T47D (cell line): Measurements from ENCODE around the gene RALGAPA2.

ENCODE experiments used
- DNase-seq, 2 experiments: peaks; one replicate each; pipeline versions ENCODE4 v3.0.0 to v3.0.0-alpha.2; 2011 to 2012; ENCODE audit warnings: low read depth in 1 of 2, low spot score in 1 of 2
- JUND ChIP-seq: IDR thresholded peaks from 2 replicates; pipeline ENCODE4 v1.6.1; 2012; ENCODE audit warnings: low read depth
- in situ Hi-C: cut with HindIII; loops from 2 replicates; pipeline ENCODE4 v1.10.0; 2016; ENCODE audit warnings: low sequenced_read_pairs, low pct_unique_long_range_greater_than_20kb

Gene RALGAPA2

DNA sequence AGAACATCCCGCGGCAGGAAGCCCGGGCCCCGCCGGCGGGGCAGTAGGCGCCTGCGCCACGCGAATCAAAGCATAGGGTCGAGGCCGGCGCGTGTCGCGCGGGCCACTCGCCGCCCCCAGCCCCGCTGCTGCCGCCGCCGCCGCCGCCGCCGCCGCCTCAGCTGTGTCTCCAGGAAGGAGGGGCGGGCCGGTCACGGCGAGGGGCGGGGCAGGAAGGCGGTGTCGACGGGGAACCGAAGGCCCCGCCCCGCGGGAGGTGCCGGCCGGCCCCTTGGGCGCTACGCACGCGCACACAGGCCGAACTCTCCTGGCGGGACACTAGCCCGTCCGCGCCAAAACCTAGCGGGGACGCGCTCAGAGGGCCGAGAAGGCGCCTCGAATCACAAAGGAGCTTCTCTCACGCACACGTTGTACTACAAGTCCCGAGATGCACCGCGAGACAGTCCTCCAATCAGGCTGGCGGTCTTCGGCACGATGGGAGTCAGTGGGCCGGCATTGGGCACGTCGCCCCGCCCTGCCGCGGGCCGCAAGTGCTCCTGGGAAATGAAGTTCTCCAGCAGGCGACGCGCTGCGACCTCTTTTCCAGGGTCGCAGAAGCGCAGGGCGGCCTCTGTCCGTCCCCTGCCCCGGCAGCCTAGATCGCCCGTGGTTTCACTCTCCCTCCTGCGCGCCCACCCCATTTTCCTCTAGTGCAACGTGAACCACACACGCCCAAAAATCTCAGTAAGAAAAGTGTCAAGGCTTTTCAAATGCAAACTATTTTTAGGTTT is at the start of gene RALGAPA2:
TSS of gene RALGAPA2 (minus strand) at position 171 of the 770 bp plus-strand sequence. CDS start at position 7, 164 bp downstream.
- in situ Hi-C loops, result no loop called here
- peak; percentile 94 to 99 for DNase-seq
- no peak for TF ChIP-seq JUND

DNA sequence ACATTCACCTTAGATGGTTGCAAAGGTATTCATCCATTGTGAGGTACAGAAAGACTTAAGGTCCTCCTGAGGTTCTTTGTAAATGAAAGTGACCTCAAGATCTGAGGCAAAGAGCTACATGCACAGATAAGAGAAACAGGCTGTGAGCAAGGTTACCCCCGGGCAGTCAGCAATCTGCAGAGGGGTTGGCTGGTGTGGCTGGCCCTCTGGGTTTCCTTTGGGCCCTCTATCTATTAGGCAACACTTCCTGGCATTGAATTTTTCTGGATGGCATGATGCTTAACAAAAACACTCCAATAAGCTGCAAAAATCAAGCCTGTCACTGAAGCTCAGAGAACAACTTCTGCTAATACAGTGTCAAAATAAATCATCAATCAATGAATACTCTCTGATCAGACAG is 48.9 kb upstream of the RALGAPA2 start:
- in situ Hi-C loops, result no loop called here
- DNase-seq, result no peak
- no peak for TF ChIP-seq JUND

DNA sequence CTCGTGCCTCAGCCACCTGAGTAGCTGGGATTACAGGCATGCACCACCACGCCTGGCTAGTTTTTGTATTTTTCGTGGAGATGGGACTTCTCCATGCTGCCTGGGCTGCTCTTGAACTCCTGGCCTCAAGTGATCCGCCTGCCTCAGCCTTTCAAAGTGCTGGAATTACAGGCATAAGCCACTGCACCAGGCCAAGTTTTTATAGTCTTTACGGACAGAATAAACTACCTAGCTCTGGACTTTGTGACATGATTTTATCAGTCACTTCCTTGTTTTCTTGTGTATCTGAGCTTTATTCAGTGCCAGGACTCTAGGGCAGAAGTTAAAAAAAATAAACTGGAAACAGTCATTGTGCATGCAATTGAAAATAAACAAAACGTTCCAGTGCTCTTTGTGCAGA is 46.7 kb upstream of the RALGAPA2 start:
- DNase-seq, result peak; percentile 42 to 87
- in situ Hi-C loops, result no loop called here
- TF ChIP-seq JUND, result peak; percentile 68

DNA sequence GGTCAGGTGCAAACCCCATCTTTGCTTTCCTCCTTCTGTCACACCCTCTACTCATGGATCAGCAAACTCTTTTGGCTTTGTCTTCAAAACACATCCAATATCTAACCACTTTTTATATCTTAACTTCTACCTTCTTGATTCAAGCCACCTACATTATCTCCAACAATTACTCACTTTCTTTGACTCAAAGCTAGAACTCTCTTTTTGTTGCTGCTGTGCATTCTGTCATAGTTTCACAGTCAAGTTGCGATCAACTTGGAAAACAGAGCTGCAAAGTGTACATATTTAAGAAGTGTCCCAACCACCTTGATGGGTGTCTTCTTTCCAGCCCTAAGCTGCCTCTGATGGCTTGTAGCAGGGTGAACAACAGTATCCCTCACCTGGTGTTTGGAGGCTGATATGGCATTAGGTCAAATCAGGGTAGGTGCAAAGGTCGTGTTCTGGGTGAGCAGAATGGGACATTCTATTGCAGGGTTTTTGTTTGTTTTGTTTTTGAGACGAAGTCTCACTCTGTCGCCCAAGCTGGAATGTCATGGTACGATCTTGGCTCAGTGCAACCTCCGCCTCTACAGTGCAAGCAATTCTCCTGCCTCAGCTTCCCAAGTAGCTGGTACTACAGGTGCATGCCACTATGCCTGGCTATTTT is 43.4 kb upstream of the RALGAPA2 start:
- no peak for TF ChIP-seq JUND
- in situ Hi-C loops, result no loop called here
- DNase-seq, result no peak

DNA sequence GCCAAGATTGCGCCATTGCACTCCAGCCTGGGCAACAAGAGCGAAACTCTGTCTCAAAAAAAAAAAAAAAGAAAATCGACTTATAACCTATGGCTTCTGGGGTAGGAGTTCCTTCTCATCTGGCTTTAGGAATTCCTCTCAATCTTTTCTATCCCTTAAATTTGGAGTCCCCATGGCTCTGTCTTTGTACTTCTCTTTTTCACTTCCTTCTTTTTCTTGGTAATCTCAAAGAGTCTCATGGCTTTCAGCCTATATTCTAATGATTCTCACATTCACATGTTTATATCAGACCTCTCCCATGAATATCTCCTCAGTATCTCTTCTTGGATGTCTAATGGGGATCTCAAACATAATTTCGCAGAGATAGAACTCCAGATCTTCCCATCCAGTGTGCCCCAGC is 42.8 kb upstream of the RALGAPA2 start:
- TF ChIP-seq JUND, result no peak
- in situ Hi-C loops, result no loop called here
- DNase-seq, result no peak

DNA sequence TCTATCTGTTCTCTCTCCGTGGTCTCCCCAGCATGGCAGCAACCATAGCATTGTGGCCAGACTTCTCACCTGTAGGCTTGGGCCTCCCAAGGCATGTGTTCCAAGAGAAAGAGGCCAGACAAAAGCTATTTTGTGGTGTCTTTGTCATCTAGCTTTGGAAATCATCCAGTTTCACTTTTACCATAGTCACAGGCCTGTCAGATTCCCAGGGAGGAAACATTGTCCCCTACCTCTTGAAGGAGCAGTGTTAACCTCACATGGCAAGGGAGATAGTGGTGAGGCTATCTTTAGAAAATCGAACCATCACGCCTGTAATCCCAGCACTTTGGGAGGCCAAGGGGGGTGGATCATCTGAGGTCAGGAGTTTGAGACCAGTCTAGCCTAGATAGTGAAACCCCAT is 42.3 kb upstream of the RALGAPA2 start:
- no peak for DNase-seq
- in situ Hi-C loops, result no loop called here
- TF ChIP-seq JUND, result no peak

DNA sequence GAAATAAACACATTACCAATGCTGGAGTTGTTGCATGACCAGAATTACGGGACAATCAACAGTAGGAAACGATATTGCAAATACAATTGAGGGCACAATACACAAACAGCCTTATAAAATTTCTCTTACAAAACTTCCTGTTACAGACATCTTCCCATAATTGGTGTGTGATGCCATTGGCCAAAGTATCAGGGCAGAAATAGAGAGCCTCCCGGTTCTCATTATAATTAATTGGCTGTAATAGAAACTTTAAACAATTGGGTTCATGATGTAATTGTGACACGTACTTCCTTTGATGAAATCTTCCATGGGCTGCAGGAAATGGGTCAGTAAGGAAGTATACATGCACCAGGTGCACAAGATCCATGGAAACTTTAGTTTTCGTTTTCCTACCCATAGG is 40.3 kb upstream of the RALGAPA2 start:
- in situ Hi-C loops, result no loop called here
- TF ChIP-seq JUND, result no peak
- DNase-seq, result peak in 1 of 2 experiments; percentile 33

DNA sequence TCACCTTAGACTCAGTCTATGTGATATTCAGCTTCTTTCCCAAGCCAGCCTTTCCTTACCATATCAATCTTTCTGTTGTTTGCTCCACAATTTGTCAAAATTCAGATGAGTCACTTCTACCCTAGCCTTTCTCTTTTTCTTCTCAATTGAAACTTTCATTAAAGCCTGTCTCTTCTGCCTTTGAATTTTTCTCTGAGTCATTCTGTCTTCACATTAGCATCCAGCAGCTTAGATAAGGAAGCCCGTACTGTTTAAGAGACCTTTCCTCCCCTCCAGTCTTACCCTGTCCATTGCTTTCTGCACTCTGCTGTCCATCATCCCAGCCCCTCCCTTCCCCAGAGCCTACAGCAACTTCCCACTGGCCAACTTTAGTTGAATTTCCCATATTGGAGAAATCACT is 34.9 kb upstream of the RALGAPA2 start:
- in situ Hi-C loops, result no loop called here
- no peak for DNase-seq
- TF ChIP-seq JUND, result no peak

DNA sequence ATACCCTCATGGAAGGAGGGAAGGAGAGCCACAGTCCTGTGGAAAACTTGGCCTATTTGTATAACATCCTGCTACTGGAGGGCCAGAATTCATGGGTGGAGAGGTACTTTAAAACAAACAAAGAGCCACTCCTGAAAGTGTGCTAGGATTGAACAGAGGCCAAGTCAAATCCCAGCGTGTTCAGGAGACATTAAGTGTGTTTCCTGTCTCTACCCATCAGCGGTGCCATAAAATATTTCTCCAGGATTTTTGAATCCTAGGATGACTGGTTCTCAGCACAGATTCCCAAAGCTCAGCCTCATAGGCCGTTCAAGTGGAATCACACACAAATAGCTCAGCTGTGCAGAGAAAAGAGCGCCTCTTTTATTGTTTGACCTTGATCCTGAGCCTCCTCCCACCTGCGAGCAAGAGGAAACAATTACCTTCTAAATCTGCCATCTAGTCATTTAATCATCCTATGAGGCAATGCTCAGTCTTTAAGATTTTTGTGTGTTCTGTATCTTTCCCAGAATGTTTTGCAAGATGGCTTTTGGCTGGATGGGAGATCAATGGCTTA is 31.8 kb upstream of the RALGAPA2 start:
- DNase-seq, result no peak
- in situ Hi-C loops, result no loop called here
- no peak for TF ChIP-seq JUND

DNA sequence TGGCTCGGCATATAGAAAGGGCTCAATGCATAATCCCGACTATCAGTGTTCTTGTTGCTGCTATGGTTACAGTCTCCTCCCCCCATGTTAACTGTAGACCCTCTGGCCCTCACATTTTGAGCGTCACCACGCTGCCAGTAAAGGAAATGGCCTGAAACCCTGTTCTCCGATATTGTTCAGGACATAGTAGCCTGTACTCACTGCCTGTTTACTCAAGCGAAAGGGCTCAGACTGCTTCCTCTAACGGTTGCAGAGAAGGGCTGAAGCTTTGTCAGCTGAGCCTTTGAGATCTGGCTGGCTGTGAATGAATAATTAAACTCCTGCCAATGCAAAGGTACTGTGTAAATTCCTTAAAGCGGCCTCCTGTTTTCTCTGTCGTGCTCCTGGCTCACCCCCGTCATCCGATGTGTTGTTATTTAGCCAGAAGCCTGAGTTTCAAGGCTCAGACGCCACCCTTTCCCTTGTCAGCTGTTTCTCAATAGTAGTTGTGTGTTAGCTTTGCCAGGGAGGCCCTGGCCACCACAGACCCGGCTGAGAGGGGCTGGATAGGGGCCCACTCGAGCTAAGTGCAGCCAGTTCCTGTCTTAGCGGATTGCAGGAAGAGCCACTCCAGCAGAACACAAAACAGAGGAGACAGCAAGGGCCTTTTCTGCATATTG is 31.2 kb upstream of the RALGAPA2 start:
- no peak for TF ChIP-seq JUND
- no peak for DNase-seq
- in situ Hi-C loops, result no loop called here

DNA sequence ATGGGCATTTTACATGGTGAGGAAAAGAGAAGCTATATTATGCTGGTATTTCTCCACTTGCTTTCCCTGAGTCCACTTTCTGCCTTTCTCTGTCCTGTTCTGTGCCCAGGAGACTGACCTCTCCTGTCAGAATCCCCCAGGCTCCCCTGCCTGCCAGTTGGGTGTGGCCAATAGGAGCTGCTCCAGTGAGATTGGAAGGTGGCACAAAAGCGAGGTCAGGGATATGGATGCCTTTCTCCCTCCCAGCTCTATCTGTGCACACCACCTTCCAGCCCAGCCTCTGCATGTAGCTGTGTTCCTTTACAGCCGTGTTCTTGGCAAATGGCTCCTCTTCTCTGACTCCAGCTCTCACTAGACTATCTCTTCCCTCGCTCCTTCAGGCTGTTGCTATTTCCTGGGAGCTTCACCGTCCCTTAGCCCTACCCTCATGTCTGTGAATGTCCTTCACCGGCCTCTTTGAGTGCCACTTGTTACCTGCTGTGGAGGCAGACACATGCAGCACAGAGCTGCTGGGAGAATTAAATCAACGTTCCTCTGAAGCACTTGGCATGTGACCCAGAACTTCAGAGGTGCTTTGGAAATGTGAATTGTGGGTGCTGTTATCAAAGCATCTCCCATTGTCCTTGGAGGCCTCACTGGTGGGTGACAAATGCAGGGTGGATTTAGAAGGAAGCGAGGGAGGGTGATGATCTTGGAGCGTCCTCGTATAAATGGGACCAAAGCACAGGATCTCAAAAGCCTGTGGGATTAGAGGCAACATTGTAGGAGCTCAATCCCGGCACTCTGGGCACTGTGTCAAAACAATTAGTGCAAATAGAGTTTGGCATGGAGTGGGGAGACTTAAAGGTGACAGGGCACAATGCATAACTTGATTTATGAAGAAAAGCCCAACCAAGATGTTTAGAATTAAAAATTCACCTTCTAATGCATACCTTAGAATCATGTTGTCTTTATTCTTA is 28.9 kb upstream of the RALGAPA2 start:
- TF ChIP-seq JUND, result no peak
- no peak for DNase-seq
- in situ Hi-C loops, result no loop called here

DNA sequence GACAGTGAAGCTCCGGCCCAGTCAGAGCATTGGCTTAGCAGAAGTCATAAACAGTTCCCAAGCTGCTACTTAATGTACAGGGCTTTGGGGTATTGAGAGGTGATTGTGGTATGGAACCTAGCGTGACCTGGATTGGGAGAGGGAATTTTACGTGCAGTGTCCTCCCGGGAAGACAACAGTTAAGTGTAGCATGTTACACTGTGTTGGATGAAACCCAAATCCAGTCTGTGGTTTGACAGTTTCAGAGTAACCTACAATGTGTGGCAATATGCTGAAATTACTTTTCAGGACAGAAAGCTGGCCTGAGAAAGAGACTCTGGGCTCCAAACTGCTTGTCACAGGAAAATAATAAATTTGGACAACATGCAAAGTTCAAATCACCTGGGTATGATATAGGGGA is 28.1 kb upstream of the RALGAPA2 start:
- no peak for TF ChIP-seq JUND
- DNase-seq, result no peak
- in situ Hi-C loops, result no loop called here
